ENCODE measurements around the gene ERICH6. TPM values are rescaled to one million over a fixed set of nuclear protein-coding genes. Genes with fewer than 3 reads are reported as not detected.
"Not testable (repeated sequence)": the region's sequence is repeated elsewhere in the genome, so short reads cannot be mapped to it uniquely, and the experiment has no call there.

Gene ERICH6
- total RNA-seq, 1 donor from 2014 or later: not detected

DNA sequence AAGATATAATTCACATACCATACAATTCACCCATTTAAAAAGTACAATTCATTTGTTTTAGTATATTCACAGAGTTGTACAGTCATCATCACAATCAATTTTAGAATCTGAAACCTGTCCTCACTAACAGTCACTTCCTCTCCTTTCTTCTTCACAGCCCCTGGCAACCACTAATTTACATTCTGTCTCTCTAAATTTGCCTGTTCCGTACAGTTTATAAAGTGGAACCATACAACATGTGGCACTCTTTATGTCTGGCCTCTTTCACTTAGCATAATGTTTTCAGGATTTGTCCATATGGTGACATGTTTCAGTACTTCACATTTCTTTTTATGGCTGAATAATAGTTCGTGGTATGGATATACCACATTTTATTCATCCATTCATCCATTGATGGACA lies 22.7 kb downstream of the ERICH6 start:
- DNase-seq: no peak

- no peak for DNase-seq
Observed at GRCh38 chr3:150680562-150680961, 23.2 kb downstream of the ERICH6 start.

DNA sequence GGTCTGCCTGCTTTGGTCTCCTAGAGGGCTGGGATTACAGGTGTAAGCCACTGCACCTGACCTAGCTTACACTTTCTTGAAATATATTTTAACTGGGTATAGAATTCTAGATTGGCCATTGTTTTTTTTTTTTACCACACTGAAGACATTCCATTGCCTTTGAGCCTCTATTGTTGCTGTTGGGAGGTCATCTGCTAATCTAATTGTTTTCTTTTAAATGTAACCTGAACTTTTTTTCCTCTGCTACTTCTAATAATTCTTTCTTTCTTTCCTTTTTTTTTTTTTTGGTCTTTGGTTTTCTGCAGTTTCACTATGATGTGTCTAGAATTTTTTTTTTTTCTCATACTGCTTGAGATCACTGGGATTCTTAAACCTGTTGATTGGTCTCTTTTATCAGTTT lies 28.1 kb downstream of the ERICH6 start:
- DNase-seq: no peak

DNA sequence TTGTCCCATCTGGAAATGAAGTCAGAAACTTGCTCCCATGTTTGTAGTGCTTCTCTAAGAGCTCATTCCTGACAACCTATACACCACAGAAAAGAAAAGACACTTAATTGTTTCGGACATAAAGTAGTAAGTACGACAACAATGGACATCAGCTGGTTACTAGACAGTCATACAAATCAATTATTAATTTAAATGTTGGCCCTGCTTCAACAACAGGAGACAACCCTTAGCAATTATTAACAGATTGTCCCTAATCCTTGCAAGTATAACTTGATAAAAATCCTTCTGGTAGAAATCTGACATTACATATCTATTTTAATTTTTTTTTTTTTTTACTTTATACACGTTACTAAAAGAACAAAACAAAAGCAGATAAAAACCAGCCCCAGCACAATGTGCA lies 29.8 kb downstream of the ERICH6 start:
- DNase-seq: no peak

DNA sequence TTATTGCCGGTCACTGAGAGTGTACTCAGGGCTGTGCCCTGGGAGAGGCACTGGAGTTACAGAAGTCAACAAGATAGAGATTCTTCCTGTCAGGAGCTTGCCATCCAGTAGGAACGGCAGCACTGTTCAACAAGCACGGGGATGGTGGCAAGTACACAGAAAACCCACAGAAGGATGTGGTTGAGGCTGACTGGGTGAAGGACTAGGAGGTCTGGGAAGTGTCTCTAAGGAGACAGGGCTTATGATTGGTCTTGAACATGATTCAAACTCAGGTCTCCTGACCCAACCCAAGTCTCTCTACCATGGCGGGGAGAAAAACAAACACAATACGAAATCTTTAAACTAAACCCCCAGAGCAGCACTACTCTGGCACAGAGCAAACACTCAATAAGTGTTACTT lies 37.6 kb downstream of the ERICH6 start:
- no peak for DNase-seq

DNA sequence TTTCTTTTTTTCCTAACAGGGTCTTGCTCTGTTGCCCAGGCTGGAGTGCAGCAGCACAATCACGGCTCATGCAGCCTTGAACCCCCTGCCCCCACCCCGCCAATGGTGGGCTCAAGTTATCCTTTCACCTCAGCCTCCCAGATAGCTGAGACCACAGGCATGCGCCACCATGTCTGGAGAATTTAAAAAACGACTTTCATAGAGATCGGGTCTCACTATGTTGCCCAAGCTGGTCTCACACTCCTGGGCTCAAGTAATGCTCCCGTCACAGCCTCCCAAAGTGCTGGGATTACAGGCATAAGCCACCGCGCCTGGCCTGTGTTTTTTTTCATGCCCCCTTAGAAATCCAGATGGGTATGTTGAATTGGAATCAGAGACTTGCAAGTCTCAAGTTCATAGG lies 40.3 kb downstream of the ERICH6 start:
- DNase-seq: no peak

DNA sequence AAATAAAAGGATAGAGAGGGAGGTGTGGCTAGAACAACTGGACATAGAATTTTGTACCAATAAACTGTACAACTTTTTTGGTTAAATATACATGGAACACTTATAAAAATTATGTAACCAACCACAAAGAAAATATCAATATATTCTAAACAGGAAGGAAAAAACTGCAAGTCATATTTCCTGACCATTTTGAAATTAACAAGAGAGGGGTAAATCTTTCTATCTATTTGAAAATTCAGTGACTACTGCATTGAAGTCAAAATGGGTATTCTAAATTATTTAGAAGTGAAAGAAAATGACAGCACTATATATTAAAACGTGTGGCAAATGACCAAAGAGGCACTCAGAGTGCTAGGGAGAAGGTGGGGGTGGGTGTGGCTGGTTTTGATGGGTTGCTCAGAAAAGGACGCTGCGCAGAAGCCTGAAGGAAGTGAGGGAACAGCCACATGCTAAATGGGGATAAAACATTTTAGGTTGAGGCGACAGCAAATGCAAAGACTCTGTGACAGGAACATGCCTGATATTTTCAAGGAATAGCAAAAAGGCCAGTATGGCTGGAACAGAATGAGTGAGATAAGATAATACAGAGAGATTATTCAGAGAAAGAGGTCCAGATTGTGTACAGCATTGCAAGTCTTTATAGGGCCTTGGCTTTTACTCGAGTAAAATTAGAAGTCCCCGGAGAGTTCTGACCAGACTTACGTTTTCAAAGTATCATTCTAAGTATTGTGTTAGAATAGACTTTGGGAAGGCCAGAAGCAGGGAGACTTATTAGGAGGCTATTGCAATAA lies 41.1 kb downstream of the ERICH6 start:
- DNase-seq: no peak

- DNase-seq: no peak
Observed at GRCh38 chr3:150656316-150656715, 47.4 kb downstream of the ERICH6 start.

DNA sequence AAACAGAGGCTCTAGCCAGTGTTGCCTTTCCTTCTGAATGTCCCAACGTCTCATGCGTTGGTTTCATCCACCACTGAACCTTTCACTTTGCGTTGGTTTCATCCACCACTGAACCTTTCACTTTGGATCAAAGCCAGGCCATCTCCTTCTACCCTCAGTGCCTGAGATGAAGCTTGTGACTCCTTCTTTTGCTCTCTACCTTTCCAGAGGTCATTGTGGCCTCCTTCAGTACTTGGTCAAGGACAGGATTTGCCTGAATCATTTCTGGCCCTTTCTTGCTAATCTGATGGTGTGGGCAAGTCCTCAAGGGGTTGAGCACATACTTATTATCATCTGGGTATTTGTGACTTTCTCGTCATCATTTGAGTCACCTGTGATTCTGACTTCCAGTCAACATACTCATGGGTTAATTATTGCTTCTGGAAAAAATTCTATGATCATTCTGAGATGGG lies 50.6 kb downstream of the ERICH6 start:
- DNase-seq: no peak

- no peak for DNase-seq
Observed at GRCh38 chr3:150640256-150640655, 63.5 kb downstream of the ERICH6 start.

DNA sequence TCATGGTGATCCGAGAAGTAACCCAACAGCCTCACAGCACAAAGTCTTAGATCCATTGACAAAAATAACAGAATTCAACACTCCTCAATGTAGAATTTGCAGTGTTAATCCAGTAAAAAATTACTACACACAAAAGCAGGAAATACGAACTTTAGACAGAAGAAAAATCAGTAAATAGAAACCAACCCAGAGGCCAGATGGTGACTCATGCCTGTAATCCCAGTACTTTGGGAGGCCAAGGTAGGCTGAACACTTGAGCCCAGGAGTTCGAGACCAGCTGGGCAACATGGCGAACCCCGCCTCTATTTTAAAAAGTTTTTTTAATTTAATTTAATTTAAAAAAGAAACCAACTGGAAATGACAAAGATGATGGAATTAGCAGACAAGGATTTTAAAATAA lies 64.5 kb downstream of the ERICH6 start:
- no peak for DNase-seq

- DNase-seq: no peak
Observed at GRCh38 chr3:150636258-150636657, 67.5 kb downstream of the ERICH6 start.

DNA sequence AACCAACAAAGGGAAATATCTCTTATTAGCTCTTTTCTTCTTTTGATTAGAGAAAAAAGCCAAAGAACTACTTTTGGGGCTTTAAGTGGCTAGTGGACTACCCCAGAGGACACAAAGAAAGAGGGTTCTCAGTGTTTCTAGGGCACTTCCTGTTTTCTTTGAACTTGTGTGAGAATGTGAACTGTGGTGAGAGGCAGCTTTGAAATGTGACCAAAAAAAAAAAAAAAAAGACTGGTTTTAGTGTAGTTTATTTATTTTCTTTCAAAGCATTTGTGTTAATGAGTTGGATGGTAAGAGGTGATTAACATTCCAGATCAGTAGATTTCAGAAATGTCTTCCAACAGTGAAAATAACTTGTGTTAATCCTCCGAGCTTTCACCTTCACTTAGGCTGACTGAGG lies 68.2 kb downstream of the ERICH6 start:
- DNase-seq: no peak

DNA sequence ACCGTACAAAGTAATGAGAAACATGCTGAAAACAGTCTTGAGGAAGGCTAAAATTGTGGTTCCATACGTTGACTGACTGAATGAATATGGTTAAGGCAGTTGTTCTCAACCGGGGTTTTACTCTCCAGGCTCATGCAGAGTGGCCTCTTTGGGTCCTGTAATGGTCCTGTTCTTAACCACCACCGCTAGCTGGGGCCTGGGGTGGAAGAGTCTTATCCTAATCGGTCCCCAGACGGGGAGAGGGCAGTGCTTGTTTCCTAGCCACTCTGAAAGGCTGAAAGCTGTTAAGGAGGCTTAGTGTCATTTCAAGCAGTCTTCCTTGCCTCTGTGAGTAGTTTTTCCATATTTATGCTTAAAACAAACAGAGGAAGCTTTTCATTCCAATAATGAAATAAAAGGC lies 68.6 kb downstream of the ERICH6 start:
- DNase-seq: no peak

DNA sequence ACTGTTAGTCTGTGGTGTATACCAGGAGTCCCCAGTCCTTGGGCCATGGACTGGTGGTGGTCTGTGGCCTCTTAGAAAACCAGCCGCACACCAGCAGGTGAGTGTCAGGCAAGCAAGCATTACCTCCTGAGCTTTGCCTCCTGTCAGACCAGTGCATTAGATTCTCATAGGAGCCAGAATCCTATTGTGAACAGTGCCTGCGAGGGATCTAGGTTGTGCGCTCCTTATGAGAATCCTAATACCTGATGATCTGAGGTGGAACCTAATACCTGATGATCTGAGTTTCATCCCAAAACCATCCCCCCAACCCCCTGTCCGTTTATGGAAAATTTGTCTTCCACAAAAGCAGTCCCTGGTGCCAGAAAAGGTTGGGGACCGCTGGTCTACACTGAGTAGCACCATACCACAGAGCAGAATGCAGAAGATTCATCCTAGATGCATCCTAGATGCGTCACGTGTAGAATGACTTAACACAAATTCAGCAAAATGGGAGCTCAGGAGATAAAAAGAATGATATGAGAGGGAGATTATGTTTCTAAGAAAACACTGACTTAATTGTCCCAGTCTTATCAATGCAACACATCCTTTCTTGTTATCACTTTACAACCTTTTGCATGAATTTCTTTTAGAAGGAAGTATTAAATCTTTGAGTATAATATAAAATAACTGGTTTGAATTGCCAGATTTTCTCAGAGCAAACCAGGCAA lies 72.1 kb downstream of the ERICH6 start:
- DNase-seq: no peak

- no peak for DNase-seq
Observed at GRCh38 chr3:150627557-150627956, 76.2 kb downstream of the ERICH6 start.

DNA sequence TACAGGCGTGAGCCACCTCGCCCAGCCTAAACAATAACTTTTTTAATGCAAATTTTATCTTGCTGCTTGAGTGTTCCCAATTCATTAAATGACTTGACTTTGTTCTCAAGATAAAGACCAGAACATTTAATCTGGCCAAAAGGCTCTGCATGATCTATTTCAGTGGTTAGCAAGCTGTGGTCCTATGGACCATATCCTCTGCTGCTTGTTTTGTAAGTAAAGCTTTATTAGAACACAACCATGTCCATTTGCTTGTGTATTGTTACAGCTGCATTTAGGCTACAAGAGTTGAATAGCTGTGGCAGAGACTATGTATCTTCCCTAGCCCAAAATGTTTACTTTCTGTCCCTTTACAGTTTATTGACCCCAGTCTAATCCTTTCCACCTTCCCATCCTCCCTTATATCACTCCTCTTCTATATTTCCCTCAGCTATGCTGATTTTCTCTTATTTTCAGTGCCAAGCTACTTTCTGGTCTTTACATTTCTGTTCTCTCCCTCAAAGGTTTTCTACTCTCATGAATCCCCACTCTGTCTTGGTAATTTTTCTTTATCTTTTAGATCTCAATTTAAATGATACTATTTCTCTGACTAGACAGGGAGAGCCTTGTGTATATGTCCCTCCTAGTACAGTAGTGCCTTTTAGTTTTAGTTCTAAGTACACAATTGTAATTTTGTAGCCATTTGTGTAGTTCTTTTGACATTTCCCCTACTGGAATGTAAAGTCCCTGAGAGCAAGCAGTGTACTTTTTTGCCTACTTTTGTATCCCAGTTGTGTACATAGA lies 77.4 kb downstream of the ERICH6 start:
- no peak for DNase-seq

DNA sequence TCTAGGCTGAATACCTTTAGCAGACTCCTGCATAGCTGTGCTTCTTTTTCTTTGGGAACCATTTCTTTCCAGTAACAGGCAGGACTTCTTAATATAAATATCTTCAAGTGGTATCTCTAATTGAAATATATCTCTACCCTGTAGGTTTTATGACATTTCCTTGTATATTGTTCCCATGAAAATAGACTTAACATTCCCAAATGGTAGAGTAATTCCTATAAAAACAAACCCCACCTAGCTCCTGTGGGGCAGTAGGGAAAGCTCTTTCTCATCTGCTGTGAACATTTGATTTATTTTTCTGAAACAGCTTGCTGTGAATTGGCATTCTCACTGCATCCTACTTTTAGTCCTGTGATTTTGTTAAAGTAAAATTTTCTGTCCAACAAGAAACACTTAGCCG lies 79.8 kb downstream of the ERICH6 start:
- DNase-seq: no peak

DNA sequence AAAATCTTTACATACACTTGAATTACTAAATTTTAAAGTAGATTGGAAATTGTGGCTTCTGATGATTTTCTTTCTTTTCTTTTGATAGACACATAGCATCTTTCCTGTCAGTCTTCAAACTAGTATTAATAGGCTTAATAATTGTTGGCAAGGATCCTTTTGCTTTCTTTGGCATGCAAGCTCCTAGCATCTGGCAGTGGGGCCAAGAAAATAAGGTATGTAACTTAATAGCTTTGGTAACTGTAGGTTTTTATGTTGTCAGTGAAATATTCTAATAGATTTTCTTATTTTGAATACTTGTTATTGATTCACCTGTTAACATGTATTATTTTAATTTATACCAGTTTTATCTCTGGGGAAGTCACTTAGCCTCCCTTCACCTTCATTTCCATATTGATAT lies 80.8 kb downstream of the ERICH6 start:
- not testable (repeated sequence) for DNase-seq

DNA sequence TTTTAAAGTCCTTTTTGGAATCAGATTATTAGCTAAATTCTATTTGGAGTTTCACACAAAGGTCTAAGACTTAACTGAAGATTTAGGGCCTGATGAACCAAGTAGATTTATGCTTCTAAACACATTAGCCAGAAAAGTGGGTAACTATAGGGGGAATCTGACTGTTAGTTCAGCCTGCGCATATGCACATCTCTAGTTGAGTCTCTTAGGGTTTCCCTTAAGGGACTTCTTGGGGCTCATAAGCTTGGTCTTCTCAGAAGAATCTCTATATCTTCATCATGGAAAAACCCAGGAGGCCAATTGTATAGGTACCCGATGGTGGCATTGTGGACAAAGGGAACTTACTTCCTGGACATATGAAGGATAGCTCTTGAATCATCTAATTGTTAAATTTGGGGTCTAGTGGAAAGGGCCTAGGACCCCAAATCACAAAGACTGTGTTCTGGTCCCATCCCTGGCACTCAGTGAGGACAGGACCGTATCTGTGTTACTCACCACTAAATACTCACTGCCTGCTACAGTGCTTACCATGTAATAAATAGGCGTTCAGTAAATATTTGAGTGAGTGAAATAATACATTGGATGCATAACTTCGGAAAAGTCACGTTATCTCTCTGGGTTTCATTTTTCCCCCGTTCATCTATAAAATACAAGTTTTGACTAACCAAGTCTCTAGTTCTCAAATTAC lies 83.6 kb downstream of the ERICH6 start:
- no peak for DNase-seq

DNA sequence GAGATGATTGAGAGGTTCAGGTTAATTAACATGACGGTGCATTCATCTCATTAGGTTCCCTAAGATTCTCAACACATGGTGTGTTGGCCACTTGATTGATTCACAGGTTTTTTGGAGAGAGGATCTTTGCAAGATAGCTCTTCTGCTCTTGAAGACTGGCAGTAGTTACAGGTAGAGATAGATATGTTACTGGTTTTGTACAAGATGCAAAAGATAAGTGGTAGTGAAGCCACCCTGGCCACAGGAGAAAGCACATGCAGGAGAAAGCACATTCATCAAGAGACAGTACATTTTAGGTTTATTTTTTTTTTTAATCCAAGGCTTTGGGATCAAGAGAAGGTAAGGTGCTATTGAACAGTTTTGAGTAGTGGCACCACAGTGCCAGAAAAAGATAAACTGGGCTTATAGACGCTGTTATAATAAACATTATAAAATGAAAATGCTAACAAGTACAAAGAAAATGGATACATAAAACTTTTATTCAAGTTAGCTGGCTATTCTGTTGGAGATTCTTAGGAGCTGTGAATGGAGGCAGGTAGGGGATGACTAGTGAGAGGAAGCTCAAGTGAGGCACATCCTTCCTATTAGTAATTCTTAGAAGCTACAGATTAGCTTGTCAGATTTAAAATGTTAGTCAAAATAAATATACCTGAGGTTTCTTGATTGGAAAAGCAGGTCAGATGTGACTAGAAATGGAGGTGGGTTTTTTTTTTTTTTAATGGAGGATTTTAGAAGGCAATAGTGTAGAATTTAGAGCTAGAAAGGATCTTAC lies 89.8 kb downstream of the ERICH6 start:
- no peak for DNase-seq

DNA sequence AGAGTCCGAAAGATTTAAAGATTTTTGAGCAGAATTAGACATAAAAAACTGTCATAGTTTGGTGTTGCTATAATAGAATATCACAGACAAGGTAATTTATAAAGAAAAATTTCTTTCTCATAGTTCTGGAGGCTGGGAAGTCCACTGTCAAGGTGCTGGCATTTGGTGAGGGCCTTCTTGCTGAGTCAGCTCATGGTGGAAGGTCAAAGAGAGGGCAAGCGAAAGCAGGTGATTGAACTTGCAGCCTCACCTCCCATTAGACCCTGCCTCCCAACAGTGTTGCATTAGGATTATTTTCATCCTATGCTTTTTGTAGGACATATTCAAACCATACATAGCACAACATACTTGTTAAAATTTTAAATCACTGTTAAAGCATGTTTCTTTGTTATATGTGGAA lies 90.7 kb downstream of the ERICH6 start:
- no peak for DNase-seq
